HTERT RPE-1 (cell line): ENCODE data around the gene TERT.
"Not testable (repeated sequence)": the region's sequence is repeated elsewhere in the genome, so short reads cannot be mapped to it uniquely, and the experiment has no call there.

ENCODE experiments used
- in situ Hi-C: fragments of 300-500 bp; cut with MboI; formaldehyde crosslinking; loops from 4 replicates; pipeline ENCODE4 v1.14.3; 2020; ENCODE audit warnings: low sequenced_read_pairs

Gene TERT

DNA sequence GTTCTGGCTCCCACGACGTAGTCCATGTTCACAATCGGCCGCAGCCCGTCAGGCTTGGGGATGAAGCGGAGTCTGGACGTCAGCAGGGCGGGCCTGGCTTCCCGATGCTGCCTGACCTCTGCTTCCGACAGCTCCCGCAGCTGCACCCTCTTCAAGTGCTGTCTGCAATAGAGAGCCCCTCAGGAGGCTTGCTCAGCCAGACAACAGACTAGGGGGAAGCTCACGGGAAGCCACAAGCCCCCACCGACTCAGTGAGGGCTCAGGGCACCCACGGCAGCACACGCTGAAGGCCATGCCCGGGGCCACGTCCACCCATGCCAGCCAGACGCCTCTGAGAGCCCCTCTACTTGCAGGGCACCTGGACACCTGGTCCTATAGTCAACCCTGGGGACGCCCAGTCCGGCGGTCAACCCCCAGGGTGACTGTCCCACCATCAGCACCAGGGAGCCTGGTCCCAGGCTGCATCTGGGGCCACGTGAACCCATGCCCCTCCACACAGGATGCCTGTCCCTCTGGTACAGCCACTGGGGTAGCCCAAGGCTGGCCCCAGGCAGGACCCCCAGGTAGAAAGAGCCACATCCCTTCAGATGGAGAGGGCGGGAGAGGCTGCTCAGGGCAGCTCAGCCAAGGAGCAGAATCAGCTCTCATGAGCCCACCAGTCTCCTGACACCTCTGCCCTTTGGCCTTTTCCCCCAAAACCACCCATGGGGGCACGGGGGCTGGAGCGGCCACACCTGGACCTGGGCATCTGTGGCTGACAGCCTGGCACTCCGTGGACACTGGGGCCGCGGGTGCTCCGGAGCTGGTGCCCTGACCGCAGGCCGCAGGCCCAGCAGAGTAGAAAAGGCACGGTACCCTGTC is 14.5 kb downstream of the TERT start:
- in situ Hi-C loops: no loop called here

- in situ Hi-C loops: no loop called here
Measured at GRCh38 chr5:1279443-1280151, 15.3 kb downstream of the TERT start.

DNA sequence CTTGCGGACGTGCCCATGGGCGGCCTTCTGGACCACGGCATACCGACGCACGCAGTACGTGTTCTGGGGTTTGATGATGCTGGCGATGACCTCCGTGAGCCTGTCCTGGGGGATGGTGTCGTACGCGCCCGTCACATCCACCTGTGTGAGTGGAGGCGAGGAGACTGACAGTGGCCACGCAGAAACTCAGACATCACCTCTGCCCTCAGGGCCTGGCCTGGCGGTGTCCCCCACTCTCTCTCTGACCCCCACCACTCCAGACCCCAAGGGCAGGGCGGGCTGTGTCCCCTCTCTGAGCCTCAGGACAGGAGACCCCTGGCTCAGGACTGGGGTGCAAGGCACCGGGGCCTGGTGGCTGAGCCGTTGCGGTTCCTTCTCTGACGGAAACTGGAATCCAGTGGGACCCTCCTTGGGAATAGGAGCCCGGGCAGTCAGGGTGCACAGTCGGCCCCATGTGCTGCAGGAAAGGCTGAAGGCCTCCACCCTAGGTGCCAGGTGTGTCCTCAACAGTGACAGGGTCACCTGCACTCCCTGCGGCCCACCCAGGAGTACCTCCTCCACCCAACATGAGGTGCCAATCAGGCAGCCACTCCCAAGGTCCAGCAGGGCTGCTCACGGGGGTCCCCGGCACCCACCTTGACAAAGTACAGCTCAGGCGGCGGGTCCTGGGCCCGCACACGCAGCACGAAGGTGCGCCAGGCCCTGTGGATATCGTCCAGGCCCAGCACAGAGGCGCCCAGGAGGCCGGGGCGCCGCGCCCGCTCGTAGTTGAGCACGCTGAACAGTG is 16.0 kb downstream of the TERT start:
- in situ Hi-C loops: no loop called here

DNA sequence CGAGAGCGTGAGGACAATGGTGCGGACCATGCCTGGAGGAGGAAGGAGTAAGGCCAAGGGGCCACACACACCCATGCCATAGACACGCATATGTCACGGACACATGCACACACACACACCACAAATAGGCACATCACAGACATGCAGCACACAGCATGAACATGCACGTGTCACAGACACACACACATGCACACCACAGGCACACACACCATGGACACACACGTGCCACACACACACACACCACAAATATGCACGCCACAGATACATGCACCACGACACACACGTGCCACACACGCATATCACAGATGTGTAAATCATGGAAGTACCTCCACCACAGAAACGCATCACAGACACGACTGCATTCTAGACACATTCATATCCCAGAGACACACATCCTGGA is 16.7 kb downstream of the TERT start:
- in situ Hi-C loops: no loop called here

GRCh38 chr5:1277781-1278180 is 17.1 kb downstream of the TERT start:
- in situ Hi-C loops: no loop called here

DNA sequence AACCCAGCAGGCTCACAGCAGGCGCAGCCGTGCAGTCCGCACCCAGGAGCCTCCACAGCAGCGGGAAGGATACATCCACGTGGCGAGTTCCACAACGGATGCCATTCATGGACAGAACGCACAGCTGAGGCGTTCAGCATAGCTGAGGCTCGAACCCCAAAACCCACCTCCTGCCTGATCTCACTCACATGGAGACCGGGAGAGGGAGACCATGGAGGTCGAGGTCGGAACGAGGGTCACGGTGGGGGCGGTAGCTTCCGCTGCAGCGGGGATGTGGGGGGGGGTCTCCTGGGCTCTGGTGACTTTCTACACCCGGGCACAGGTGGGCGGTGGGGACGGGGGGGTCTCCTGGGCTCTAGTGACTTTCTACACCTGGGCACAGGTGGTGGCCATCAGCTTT is 17.5 kb downstream of the TERT start:
- in situ Hi-C loops: no loop called here

DNA sequence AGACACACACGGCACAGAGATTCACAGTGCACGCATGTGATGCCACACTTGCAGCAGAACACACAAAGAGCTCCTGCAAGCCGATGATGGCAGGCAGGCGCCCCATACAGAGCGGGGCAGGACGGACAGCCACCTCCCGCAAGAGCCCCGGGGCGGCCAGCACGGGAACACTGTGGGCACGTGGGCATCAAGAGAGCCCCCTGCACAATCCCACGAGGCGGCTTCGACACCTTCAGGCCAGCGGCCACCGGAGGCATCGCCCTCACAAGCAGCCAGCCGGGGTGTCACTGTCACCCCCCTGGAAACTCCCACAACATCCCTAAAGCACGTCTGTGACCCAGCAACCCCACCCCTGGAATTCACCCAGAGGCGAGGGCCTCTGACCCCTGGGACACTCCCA is 17.9 kb downstream of the TERT start:
- in situ Hi-C loops: no loop called here

DNA sequence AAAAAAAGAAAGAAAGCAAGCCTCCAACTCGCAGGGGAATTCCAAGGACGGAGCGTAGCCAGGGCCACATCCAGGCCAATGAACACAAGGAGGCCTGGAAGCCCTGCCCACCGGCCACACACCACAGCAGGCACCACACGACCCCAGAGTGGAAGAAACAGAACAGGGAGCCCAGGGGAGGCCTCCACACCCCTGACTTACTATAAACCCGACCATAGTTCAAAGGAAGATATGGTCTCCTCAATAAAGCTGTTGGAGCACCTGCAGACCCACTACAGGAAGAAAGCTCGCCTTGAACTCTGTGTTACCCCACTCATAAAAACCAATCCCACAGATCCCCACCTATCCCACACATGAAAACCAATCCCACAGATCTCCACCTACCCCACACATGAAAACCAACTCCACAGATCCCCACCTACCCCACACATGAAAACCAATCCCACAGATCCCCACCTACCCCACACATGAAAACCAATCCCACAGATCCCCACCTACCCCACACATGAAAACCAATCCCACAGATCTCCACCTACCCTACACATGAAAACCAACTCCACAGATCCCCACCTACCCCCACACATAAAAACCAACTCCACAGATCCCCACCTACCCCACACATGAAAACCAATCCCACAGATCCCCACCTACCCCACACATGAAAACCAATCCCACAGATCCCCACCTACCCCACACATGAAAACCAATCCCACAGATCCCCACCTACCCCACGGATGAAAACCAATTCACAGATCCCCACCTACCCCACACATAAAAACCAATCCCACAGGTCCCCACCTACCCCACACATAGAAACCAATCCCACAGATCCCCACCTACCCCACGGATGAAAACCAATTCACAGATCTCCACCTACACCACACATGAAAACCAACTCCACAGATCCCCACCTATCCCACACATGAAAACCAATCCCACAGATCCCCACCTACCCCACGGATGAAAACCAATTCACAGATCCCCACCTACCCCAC is 19.2 kb downstream of the TERT start:
- in situ Hi-C loops: not testable (repeated sequence)

GRCh38 chr5:1274471-1274870 is 20.4 kb downstream of the TERT start:
- in situ Hi-C loops: no loop called here

DNA sequence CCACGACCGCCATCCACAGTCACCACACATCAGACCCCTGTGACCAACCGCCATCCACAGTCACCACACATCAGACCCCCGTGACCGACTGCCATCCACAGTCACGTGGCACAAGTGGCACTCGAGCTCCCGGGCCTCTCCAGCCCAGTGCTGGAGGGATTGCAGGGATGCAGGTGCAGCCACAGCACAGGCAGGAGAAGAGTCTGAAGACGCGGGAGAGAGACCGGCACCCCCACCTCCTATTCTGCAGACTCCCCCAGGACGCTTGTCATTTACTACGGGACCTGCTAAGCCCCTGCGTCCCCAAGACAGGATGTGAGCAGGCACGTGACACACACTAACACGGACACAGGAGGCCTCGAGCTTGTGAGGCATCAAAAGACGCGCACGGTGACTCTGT is 21.1 kb downstream of the TERT start:
- in situ Hi-C loops: no loop called here

- in situ Hi-C loops: no loop called here
Measured at GRCh38 chr5:1272201-1272600, 22.7 kb downstream of the TERT start.

DNA sequence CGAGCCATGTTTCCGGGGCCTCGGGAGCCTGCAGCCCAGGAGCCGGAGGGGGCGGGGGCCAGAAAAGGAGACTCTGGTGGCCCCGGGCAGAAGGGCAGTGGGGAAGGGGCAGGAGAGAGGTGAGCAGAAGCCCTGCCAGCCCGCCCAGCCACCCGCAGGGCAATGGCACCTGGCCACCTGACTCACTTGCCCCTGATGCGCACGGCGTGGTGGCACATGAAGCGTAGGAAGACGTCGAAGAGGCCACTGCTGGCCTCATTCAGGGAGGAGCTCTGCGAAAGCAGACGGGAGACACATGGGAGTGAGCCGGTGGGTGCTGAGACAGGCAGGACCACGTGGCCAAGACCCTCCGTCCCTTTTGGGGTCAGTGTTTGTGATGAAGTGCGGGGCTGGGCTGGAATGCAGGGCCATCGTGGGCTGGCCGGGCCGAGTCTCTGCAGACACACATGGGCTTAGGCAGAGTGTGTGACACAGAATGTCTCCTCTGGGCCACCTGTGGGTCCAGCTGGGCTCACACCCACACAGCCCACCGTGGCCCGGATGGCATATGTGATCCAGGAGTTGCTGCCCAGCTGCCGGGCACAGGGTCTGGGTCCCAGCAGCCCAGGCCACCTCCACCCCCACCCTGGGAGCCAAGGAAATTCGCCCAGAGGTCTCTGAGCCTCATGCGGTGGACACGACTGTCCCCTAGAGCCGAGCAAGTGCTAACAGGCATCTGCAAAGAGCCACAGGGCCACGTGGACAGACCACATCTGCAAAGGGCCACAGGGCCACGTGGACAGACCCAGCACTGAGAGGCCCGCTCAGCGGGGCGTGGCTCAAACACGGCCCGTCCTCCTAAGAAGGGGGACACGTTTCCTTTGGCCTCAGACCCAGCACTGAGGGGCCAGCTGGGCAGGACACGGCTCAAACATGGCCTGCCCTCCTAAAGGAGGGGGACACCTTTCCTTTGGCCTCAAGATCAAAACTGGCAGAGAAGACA is 23.6 kb downstream of the TERT start:
- in situ Hi-C loops: no loop called here

DNA sequence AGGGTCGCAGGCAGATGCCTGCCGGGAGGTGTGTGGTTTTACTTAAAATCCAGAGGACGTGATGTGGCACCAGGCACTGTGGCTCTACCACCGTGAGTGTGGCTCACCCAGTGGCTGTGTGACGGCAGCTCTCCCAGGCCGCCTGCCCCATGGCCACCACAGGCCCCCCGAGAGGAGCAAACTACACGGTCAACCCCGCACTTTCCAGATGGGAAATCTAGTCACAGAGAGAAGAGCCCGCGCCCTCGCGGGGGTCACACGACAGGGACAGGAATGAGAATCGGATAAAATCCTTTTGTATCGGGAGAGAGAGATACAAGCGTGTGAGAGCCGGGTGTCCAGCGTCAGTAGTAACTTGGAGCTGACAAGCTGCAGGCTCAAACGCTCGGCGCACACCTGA is 24.4 kb downstream of the TERT start:
- in situ Hi-C loops: no loop called here

GRCh38 chr5:1268666-1269065 is 26.2 kb downstream of the TERT start:
- in situ Hi-C loops: no loop called here

GRCh38 chr5:1268056-1268455 is 26.8 kb downstream of the TERT start:
- in situ Hi-C loops: no loop called here

- in situ Hi-C loops: not testable (repeated sequence)
Measured at GRCh38 chr5:1267464-1267863, 27.4 kb downstream of the TERT start.

DNA sequence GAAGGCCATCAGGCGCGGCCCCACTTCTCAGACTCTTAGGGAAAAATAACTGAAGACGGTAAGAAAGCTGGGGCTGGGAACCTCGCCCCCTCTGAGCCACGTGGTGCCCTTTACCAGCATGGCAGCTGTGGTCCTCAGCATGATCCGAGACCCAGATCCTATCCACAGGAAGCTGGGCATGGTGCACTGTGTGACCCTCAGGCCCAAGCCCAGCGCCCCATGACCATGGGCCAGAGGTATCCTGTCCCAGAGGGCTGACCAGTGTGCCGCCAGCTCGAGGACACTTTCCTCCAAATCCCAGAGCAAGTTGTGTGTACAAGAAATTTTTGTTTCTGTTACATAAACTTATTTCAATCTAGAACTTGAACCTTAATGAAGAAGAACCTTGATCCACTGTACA is 28.1 kb downstream of the TERT start:
- in situ Hi-C loops: no loop called here

GRCh38 chr5:1265461-1266455 is 29.1 kb downstream of the TERT start:
- in situ Hi-C loops: no loop called here
